ENCODE data around the gene ACAT2. TPM values are rescaled to one million over a fixed set of nuclear protein-coding genes. Genes with fewer than 3 reads are reported as not detected.

ACAT2 gene
- total and polyA plus RNA-seq, 2 donors (not counting 1 experiment from before 2014, with no cell fraction given), result 6.5 to 31.1 TPM

GRCh38 chr6:159756508-159756907 is 5.3 kb upstream of the ACAT2 start:
- Histone ChIP-seq H3K79me2 (ENCODE audit: control insufficient read depth, insufficient read depth, low read length) (peaks cover 10% of the 10 kb centered on the region), H3K27ac (ENCODE audit: low read length in 2 of 2) (no peak overlapping the region), H3K4me1 (ENCODE audit: control insufficient read depth in 2 of 2, insufficient read depth in 2 of 2, low read length in 2 of 2) (peaks cover 9 to 10% of the 10 kb centered on the region in 2 donors), H3K27me3 (replicated peaks in 1 of 4; ENCODE audit: control extremely low read depth in 1 of 4, control insufficient read depth in 3 of 4, insufficient read depth in 4 of 4, low read length in 3 of 4) (no peaks in the 10 kb centered on the region), H3K9me3 (ENCODE audit: control extremely low read depth in 1 of 3, control insufficient read depth in 2 of 3, insufficient read depth in 1 of 3, low read length in 2 of 3) (no peaks in the 10 kb centered on the region), H3K4me3 (ENCODE audit: control extremely low read depth in 1 of 5, extremely low read depth in 1 of 5, insufficient read depth in 1 of 5, low read depth in 2 of 5, low read length in 4 of 5) (no peak overlapping the region), H2AFZ (ENCODE audit: insufficient read depth, low read depth, low read length, poor library complexity, severe bottlenecking) (no peak overlapping the region), H4K20me1 (ENCODE audit: control insufficient read depth, insufficient read depth, low read length, poor library complexity, severe bottlenecking) (no peaks in the 10 kb centered on the region), H3K36me3 (replicated peaks in 1 of 2; ENCODE audit: control extremely low read depth in 1 of 2, control insufficient read depth in 1 of 2, extremely low read depth in 1 of 2, insufficient read depth in 2 of 2, low read length in 1 of 2) (peaks cover 18 to 45% of the 10 kb centered on the region in 2 experiments), H3K9ac (ENCODE audit: low read length) (no peak overlapping the region), H3K4me2 (replicated peaks; ENCODE audit: low read depth, low read length, poor library complexity, severe bottlenecking) (no peak overlapping the region)
- DNase-seq (no peak), ATAC-seq (ENCODE audit: low read depth) (no peak)
- Mint-ChIP-seq H3K27me3 (no peaks in the 10 kb centered on the region), H3K4me3 (no peak overlapping the region), H3K9me3 (ENCODE audit: insufficient read depth) (no peaks in the 10 kb centered on the region), H3K27ac (no peak overlapping the region), H3K4me1 (peaks cover 13% of the 10 kb centered on the region)
- ChIA-PET CTCF (interaction anchor here (0.7 to 1.0 kb wide), 2 partner anchors 30 to 65 kb away, joined by 5 to 8 read pairs; no protein-coding TSS in a partner anchor), POLR2A (no interaction called here)
- intact Hi-C loops (cut with micrococcal nuclease), result no loop called here
- 95% methylated on average over 4 of the region's 4 CpGs for WGBS (ENCODE audit: insufficient coverage)
- TF ChIP-seq CTCF (IDR thresholded peaks at IDR 0.05) (no peak), EZH2 (IDR thresholded peaks at IDR 0.05; ENCODE audit: borderline replicate concordance, insufficient read depth, low read depth, low read length, poor library complexity, severe bottlenecking) (no peak)

DNA sequence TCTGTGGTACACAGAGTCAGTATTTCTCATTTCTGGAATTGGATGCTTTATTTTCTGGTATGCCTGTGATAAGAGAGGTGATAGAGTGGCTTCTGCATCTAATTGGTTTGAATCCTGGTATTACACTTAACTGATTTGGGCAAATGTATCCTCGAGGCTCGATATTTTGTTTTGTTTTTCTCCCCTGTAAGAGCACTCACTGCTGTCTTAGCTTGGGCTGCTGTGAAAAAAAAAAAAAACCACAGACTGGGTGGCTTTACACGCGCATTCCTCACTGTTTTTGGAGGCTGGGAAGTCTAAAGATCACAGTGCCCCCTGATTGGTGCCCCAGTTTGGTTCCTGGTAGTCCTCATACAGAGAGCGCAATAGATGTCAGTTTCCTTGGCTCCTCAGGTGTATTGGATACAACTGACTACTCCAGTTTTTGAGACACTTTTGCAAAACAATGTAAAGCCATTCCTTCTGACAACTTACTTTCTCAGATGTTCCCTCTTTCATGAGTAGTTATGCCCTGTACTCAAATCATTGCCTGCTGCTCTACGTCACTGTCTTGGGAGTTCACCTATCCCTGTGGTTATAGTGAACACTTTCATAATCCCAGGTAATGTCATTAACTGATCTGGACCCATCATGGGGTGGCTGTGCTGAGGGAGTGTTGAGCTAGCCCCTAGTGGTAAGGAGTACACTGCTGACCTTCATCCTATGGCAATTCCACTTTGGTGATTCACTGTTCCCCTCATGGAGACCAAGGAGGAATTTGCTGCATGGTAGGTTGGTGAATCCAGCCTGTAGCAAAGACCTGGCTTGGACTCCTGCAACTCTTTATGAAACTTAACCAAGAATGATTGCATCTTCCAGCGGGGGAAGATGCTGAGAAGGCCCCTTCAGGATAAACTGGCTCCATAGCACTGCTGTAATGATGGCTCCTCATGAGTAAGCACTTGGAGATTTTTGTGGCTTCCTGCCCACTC is 3.5 kb upstream of the ACAT2 start:
- intact Hi-C loops (cut with micrococcal nuclease), result no loop called here
- TF ChIP-seq EZH2 (IDR thresholded peaks at IDR 0.05; ENCODE audit: borderline replicate concordance, insufficient read depth, low read depth, low read length, poor library complexity, severe bottlenecking) (no peak), CTCF (IDR thresholded peaks at IDR 0.05) (no peak)
- no peak overlapping the region for H3K4me2 ChIP-seq (replicated peaks; ENCODE audit: low read depth, low read length, poor library complexity, severe bottlenecking)

More for the DNA sequence above, 3.5 kb upstream of the ACAT2 start:
- no peak overlapping the region for H3K9ac ChIP-seq (ENCODE audit: low read length)
- no peaks in the 10 kb centered on the region for H3K27me3 Mint-ChIP-seq
- DNase-seq, result no peak
- H3K27ac Mint-ChIP-seq, result peak overlapping the region; percentile 47
- peaks cover 12 to 35% of the 10 kb centered on the region in 2 experiments for H3K36me3 ChIP-seq (replicated peaks in 1 of 2; ENCODE audit: control extremely low read depth in 1 of 2, control insufficient read depth in 1 of 2, extremely low read depth in 1 of 2, insufficient read depth in 2 of 2, low read length in 1 of 2)
- no peaks in the 10 kb centered on the region for H3K27me3 ChIP-seq (replicated peaks in 1 of 4; ENCODE audit: control extremely low read depth in 1 of 4, control insufficient read depth in 3 of 4, insufficient read depth in 4 of 4, low read length in 3 of 4)
- H3K4me3 ChIP-seq (ENCODE audit: control extremely low read depth in 1 of 5, extremely low read depth in 1 of 5, insufficient read depth in 1 of 5, low read depth in 2 of 5, low read length in 4 of 5), result no peak overlapping the region
- WGBS (ENCODE audit: insufficient coverage), result 100% methylated on average over 6 of the region's 7 CpGs
- peaks cover 17 to 19% of the 10 kb centered on the region in 2 donors for H3K4me1 ChIP-seq (ENCODE audit: control insufficient read depth in 2 of 2, insufficient read depth in 2 of 2, low read length in 2 of 2)
- H3K27ac ChIP-seq (ENCODE audit: low read length in 2 of 2), result no peak overlapping the region
- peaks cover 20% of the 10 kb centered on the region for H3K79me2 ChIP-seq (ENCODE audit: control insufficient read depth, insufficient read depth, low read length)
- no peaks in the 10 kb centered on the region for H4K20me1 ChIP-seq (ENCODE audit: control insufficient read depth, insufficient read depth, low read length, poor library complexity, severe bottlenecking)
- peaks cover 21% of the 10 kb centered on the region for H3K4me1 Mint-ChIP-seq
- no peaks in the 10 kb centered on the region for H3K9me3 Mint-ChIP-seq (ENCODE audit: insufficient read depth)
- ChIA-PET POLR2A (interaction anchor here (0.6 kb wide), 1 partner anchor 68 kb away, joined by 8 read pairs; no protein-coding TSS in a partner anchor), CTCF (interaction anchor here (1.2 kb wide), 1 partner anchor 63 kb away, joined by 3 read pairs; no protein-coding TSS in a partner anchor)
- no peak for ATAC-seq (ENCODE audit: low read depth)
- no peaks in the 10 kb centered on the region for H3K9me3 ChIP-seq (ENCODE audit: control extremely low read depth in 1 of 3, control insufficient read depth in 2 of 3, insufficient read depth in 1 of 3, low read length in 2 of 3)
- peak overlapping the region; percentile 35 for H3K4me3 Mint-ChIP-seq
- no peak overlapping the region for H2AFZ ChIP-seq (ENCODE audit: insufficient read depth, low read depth, low read length, poor library complexity, severe bottlenecking)
